HepG2 (cell line): ENCODE measurements around the gene KIRREL3. TPM values are rescaled to one million over a fixed set of nuclear protein-coding genes. Genes with fewer than 3 reads are reported as not detected.

ENCODE experiments used
- ATAC-seq: fragments of 200-7000 bp; cut with Tn5 transposase; 3 replicates; pipeline ENCODE4 v1.9.1; 2020; ENCODE audit warnings: mild to moderate bottlenecking, moderate library complexity
- BruUV-seq: library from RNA; stranded (reverse); fragments of 400-500 nt; replicated peaks from 2 replicates; lab custom pipeline; 2021; lab: Mats Ljungman, UMichigan
- CTCF ChIA-PET: fragments of 300-600 bp; formaldehyde crosslinking; extraction: SDS; loops from one replicate; lab custom pipeline; 2021; ENCODE audit warnings: low total read pairs, inconsistent platforms, low intra/inter-chr PET ratio; lab: Yijun Ruan, JAX
- POLR2A ChIA-PET: fragments of 350-600 bp; sonication (Branson Sonifier 250); formaldehyde crosslinking; loops from one replicate; lab custom pipeline; 2020; ENCODE audit warnings: antibody characterized with exemption, inconsistent platforms; lab: Yijun Ruan, JAX
- DNase-seq: peaks from one replicate; pipeline ENCODE4 v3.0.0-alpha.2; 2015; ENCODE audit warnings: low spot score
- FAIRE-seq: peaks from 3 replicates; lab custom pipeline; 2011; peaks lifted over from hg19 to GRCh38; lab: Jason Lieb, UNC
- H2AFZ ChIP-seq: one replicate; pipeline ENCODE4 v1.6.1; 2011; ENCODE audit warnings: low read length, inconsistent platforms
- H3K27ac ChIP-seq: fragments of 300-600 bp; 3 replicates; pipeline ENCODE4 v1.8.0; 2011; ENCODE audit warnings: mixed run types, mild to moderate bottlenecking, mixed read lengths, low read length, inconsistent platforms; ENCODE audit not compliant: insufficient read depth; ENCODE audit errors: extremely low read length
- H3K27me3 ChIP-seq, 2 experiments: fragments of 200-600 bp in 1 of 2; 2 replicates in 1 of 2; 3 replicates in 1 of 2; pipeline versions ENCODE4 v1.6.0 to v1.8.0; 2011; ENCODE audit warnings: low read length in 2 of 2, mild to moderate bottlenecking in 2 of 2, moderate library complexity in 2 of 2, inconsistent platforms in 1 of 2; ENCODE audit not compliant: insufficient read depth in 2 of 2, control insufficient read depth in 1 of 2
- H3K36me3 ChIP-seq, 2 experiments: fragments of 200-600 bp in 1 of 2; replicated peaks in 1 of 2; 2 replicates in 1 of 2; 3 replicates in 1 of 2; pipeline versions ENCODE4 v1.5.1 to v1.8.0; 2011; ENCODE audit warnings: low read length in 2 of 2, inconsistent platforms in 1 of 2; ENCODE audit not compliant: insufficient read depth in 2 of 2, control insufficient read depth in 1 of 2
- H3K4me1 ChIP-seq: 2 replicates; pipeline ENCODE4 v1.5.1; 2012; ENCODE audit warnings: low read length, inconsistent platforms; ENCODE audit not compliant: insufficient read depth
- H3K4me2 ChIP-seq: 2 replicates; pipeline ENCODE4 v1.6.0; 2011; ENCODE audit warnings: low read depth, low read length, inconsistent platforms
- H3K4me3 ChIP-seq, 3 experiments: fragments of 200-600 bp in 1 of 3; sonication (generic), shearing (Covaris generic) in 1 of 3; replicated peaks in 1 of 3; 2 replicates each; pipeline ENCODE4 v1.5.1; 2011 to 2016; ENCODE audit warnings: low read length in 3 of 3, inconsistent platforms in 2 of 3, low read depth in 2 of 3, mild to moderate bottlenecking in 2 of 3, control low read depth in 1 of 3, mixed read lengths in 1 of 3; ENCODE audit not compliant: insufficient read depth in 1 of 3
- H3K79me2 ChIP-seq: one replicate; pipeline ENCODE4 v1.6.1; 2011; ENCODE audit warnings: low read length, inconsistent platforms; ENCODE audit not compliant: insufficient read depth
- H3K9ac ChIP-seq: 2 replicates; pipeline ENCODE4 v1.6.0; 2011; ENCODE audit warnings: mild to moderate bottlenecking, low read depth, low read length, inconsistent platforms; ENCODE audit not compliant: insufficient read depth
- H3K9me3 ChIP-seq: 2 replicates; pipeline ENCODE4 v1.5.1; 2012; ENCODE audit warnings: mild to moderate bottlenecking, low read length
- H4K20me1 ChIP-seq: 2 replicates; pipeline ENCODE4 v1.6.0; 2011; ENCODE audit warnings: inconsistent platforms, mild to moderate bottlenecking, low read length, moderate library complexity; ENCODE audit not compliant: insufficient read depth
- ARNT ChIP-seq: fragments of 450-650 bp; IDR thresholded peaks from 2 replicates; pipeline ENCODE4 v1.6.1; 2017
- HOMEZ ChIP-seq: IDR thresholded peaks from 2 replicates; pipeline ENCODE4 v1.6.1; 2016; ENCODE audit warnings: low read depth
- PHF21A ChIP-seq: sonication (generic); formaldehyde crosslinking; IDR thresholded peaks from 2 replicates; pipeline ENCODE4 v1.5.0; 2020; ENCODE audit warnings: mild to moderate bottlenecking, missing genetic modification reagents
- POLR2AphosphoS2 ChIP-seq: IDR thresholded peaks from 2 replicates; pipeline ENCODE4 v1.6.1; 2011; ENCODE audit warnings: low read depth, low read length, improper control_type of control experiment
- SUZ12 ChIP-seq: fragments of 150-350 bp; IDR thresholded peaks from 2 replicates; pipeline ENCODE4 v1.6.1; 2014; ENCODE audit warnings: low read depth, low read length
- ZFY ChIP-seq: sonication (generic); formaldehyde crosslinking; IDR thresholded peaks from 2 replicates; pipeline ENCODE4 v1.4.0; 2020; ENCODE audit warnings: missing genetic modification reagents
- ZNF10 ChIP-seq: sonication (generic); formaldehyde crosslinking; IDR thresholded peaks from 2 replicates; pipeline ENCODE4 v1.4.0; 2020; ENCODE audit warnings: mild to moderate bottlenecking, low read depth, missing genetic modification reagents, borderline replicate concordance
- ZNF326 ChIP-seq: sonication (generic); formaldehyde crosslinking; IDR thresholded peaks from 2 replicates; pipeline ENCODE4 v1.4.0; 2020; ENCODE audit warnings: missing genetic modification reagents, borderline replicate concordance
- ZNF580 ChIP-seq: IDR thresholded peaks from 2 replicates; pipeline ENCODE4 v1.6.1; 2016; ENCODE audit warnings: low read depth, borderline replicate concordance
- WGBS: methylation state at CpG from one replicate; pipeline ENCODE4 v1.1.6; 2017; ENCODE audit warnings: low lambda C conversion rate; 5-methylcytosine and 5-hydroxymethylcytosine counted together
- in situ Hi-C: cut with HindIII; loops from 2 replicates; pipeline ENCODE4 v1.10.0; 2017; ENCODE audit warnings: low pct_unique_long_range_greater_than_20kb; ENCODE audit not compliant: extremely low pct_ligation_motif_present
- intact Hi-C: fragments of 100-400 bp; cut with micrococcal nuclease; formaldehyde crosslinking; loops from one replicate; pipeline ENCODE4 v1.10.0; 2022; ENCODE audit not compliant: unreplicated experiment
- polyA plus RNA-seq, 8 experiments: library from polyadenylated mRNA; depleted of rRNA in 3 of 8; stranded (reverse) in 7 of 8; unstranded in 1 of 8; fragments of >200 nt; fragmentation: Illumina TruSeq in 4 of 8; extraction: Trizol in 4 of 8; gene quantifications; 2 replicates each; pipeline versions ENCODE4 v1.2.1 to v1.2.3, GENCODE V29; 2011 to 2016; ENCODE audit warnings: low read depth in 4 of 8, missing spikeins in 1 of 8, mixed read lengths in 1 of 8; ENCODE audit not compliant: insufficient read depth in 1 of 8
- total RNA-seq, 5 experiments: library from RNA; depleted of rRNA; stranded (reverse); fragments of >200 nt; fragmentation: Illumina TruSeq; extraction: Trizol; gene quantifications; 2 replicates each; pipeline ENCODE4 v1.2.3, GENCODE V29; 2016; ENCODE audit warnings: low read depth in 1 of 5

KIRREL3 gene
- total and polyA plus RNA-seq, 2 of the 13 experiments (the other 11 are each of a cell fraction or from before 2014, with no cell fraction given) = not detected

GRCh38 chr11:126501641-126502040 is 498.9 kb downstream of the KIRREL3 start:
- no peak overlapping the region for H3K4me2 ChIP-seq
- no peak overlapping the region for H2AFZ ChIP-seq
- H3K27me3 ChIP-seq = peaks cover 6 to 50% of the 10 kb centered on the region in 2 experiments
- no peak overlapping the region for H3K4me3 ChIP-seq
- POLR2A ChIA-PET = no interaction called here
- CTCF ChIA-PET = no interaction called here
- no TSS peak for BruUV-seq
- ATAC-seq (no peak), DNase-seq (no peak), FAIRE-seq (no peak)
- intact Hi-C loops = no loop called here
- H3K4me1 ChIP-seq = no peaks in the 10 kb centered on the region
- H3K79me2 ChIP-seq = no peaks in the 10 kb centered on the region
- H3K9ac ChIP-seq = no peak overlapping the region
- 24% methylated on average over 6 of the region's 6 CpGs for WGBS
- no peak for TF ChIP-seq ZNF10 (CRISPR knock-in tag)
- TF ChIP-seq ZNF326 (CRISPR knock-in tag) = no peak
- no peak for TF ChIP-seq ARNT
- no peak for TF ChIP-seq ZFY (CRISPR knock-in tag)
- no peak for TF ChIP-seq SUZ12
- no peak for TF ChIP-seq HOMEZ
- no peak for TF ChIP-seq POLR2AphosphoS2
- TF ChIP-seq ZNF580 (CRISPR knock-in tag) = no peak
- TF ChIP-seq PHF21A (CRISPR knock-in tag) = no peak
- no peaks in the 10 kb centered on the region for H3K9me3 ChIP-seq
- in situ Hi-C loops = no loop called here
- no peaks in the 10 kb centered on the region for H4K20me1 ChIP-seq
- no peak overlapping the region for H3K27ac ChIP-seq
- H3K36me3 ChIP-seq = no peaks in the 10 kb centered on the region
